GM19455 (cell line): ENCODE measurements around the gene INF2.
A peak's percentile ranks its signal among the peaks of the same experiment; 100 is the strongest.

ENCODE experiments used
- ATAC-seq: cut with Tn5 transposase; IDR thresholded peaks from one replicate; pipeline ENCODE4 v1.9.1; 2021; ENCODE audit not compliant: unreplicated experiment

INF2 gene

GRCh38 chr14:104675447-104675846, 14.0 kb upstream of the INF2 start:
- no peak for ATAC-seq

- no peak for ATAC-seq
These were observed 13.2 kb upstream of the INF2 start for GRCh38 chr14:104676130-104676693.

GRCh38 chr14:104676694-104677511, 12.5 kb upstream of the INF2 start:
- ATAC-seq, result peak; percentile 6

GRCh38 chr14:104677512-104678332, 11.7 kb upstream of the INF2 start:
- ATAC-seq, result peak; percentile 56

- no peak for ATAC-seq
These were observed 11.1 kb upstream of the INF2 start for GRCh38 chr14:104678346-104678745.

- no peak for ATAC-seq
These were observed 10.3 kb upstream of the INF2 start for GRCh38 chr14:104678901-104679705.

GRCh38 chr14:104680056-104680805, 9.2 kb upstream of the INF2 start:
- ATAC-seq, result no peak

GRCh38 chr14:104680806-104681688, 8.4 kb upstream of the INF2 start:
- ATAC-seq, result no peak

- no peak for ATAC-seq
These were observed 7.7 kb upstream of the INF2 start for GRCh38 chr14:104681689-104682074.

GRCh38 chr14:104682107-104682593, 7.3 kb upstream of the INF2 start:
- no peak for ATAC-seq

GRCh38 chr14:104683653-104684448, 5.6 kb upstream of the INF2 start:
- no peak for ATAC-seq

- no peak for ATAC-seq
These were observed 5.0 kb upstream of the INF2 start for GRCh38 chr14:104684449-104684821.

- ATAC-seq, result no peak
These were observed 4.0 kb upstream of the INF2 start for GRCh38 chr14:104685216-104685997.

GRCh38 chr14:104685998-104686610, 3.3 kb upstream of the INF2 start:
- no peak for ATAC-seq

- no peak for ATAC-seq
These were observed 2.5 kb upstream of the INF2 start for GRCh38 chr14:104686624-104687517.
